HG03025 (cell line): ENCODE measurements around the gene HOXD3.

Experiments used
- ATAC-seq: cut with Tn5 transposase; IDR thresholded peaks from one replicate; pipeline ENCODE4 v1.9.1; 2021; ENCODE audit warnings: mild to moderate bottlenecking, moderate library complexity; ENCODE audit not compliant: unreplicated experiment, low FRiP score

Gene HOXD3

GRCh38 chr2:176202491-176202890, 45.4 kb downstream of the HOXD3 start:
- ATAC-seq: no peak

GRCh38 chr2:176205126-176205525, 48.0 kb downstream of the HOXD3 start:
- ATAC-seq: no peak

GRCh38 chr2:176206136-176206535, 49.0 kb downstream of the HOXD3 start:
- no peak for ATAC-seq

- ATAC-seq: no peak
Observed at GRCh38 chr2:176206682-176207081, 49.6 kb downstream of the HOXD3 start.

DNA sequence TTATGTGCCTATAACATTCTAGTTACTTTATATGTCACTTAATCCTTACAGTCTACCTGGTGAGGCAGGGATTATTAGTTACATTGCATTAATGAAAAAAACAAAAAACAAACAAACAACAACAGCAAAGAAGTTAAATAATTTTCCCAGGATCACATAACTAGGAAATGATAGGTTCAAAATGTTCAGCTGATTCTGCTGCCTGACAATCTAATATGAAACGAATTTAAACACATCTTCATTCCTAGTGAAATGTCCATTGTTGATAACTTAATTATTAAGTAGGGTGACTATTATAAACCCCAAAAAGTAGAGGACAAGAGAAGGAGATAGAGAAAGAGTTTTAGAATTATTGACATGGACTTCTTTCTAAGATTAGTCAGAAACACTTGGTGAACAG, 54.0 kb downstream of the HOXD3 start:
- ATAC-seq: no peak

DNA sequence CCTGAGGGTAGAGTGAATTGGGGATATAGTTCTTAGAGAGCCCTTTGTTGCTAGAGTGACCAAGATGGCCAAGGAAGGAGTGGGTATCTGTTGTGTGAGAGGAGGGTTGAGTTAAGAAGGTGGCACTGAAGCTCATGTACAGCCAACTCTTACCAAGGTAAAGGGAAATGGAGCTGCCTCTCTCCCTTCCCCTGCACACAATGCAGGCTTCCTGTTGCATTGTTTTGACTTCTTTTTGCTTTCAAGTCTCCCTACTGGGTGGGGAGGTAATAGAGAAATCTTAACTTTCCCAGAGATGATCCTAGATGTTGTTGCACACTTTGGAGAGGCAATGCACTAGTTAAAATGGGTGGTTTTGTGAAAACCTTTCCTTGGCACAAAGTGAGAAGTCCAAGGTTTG, 55.2 kb downstream of the HOXD3 start:
- ATAC-seq: no peak

- no peak for ATAC-seq
Observed at GRCh38 chr2:176213406-176213805, 56.3 kb downstream of the HOXD3 start.
